ENCODE measurements around the gene CYFIP1. TPM values are rescaled to one million over a fixed set of nuclear protein-coding genes. Genes with fewer than 3 reads are reported as not detected.

Gene CYFIP1
- total and polyA plus RNA-seq, 3 donors from 2014 or later = 50.9 to 112 (median 90.5) TPM

GRCh38 chr15:22866079-22866478 lies 114.1 kb downstream of the CYFIP1 start:
- no peaks in the 10 kb centered on the region for H3K9me3 ChIP-seq
- no peak overlapping the region for H3K4me3 ChIP-seq
- H3K27me3 ChIP-seq = no peaks in the 10 kb centered on the region
- no peaks in the 10 kb centered on the region for H3K36me3 ChIP-seq (ENCODE audit: low read depth, missing control alignments)
- WGBS, 2 donors = 51 to 79% methylated on average over 7 of the region's 7 CpGs
- peaks cover 8% of the 10 kb centered on the region for H3K4me1 ChIP-seq
- H3K27ac ChIP-seq = no peak overlapping the region
- intact Hi-C loops (cut with DNase I; ENCODE audit: low total_unique reads) = no loop called here
- TF ChIP-seq CTCF (IDR thresholded peaks at IDR 0.05) (no peak), POLR2A (IDR thresholded peaks at IDR 0.05) (no peak)
- no peak for DNase-seq

GRCh38 chr15:22863356-22863755 lies 116.8 kb downstream of the CYFIP1 start:
- no peaks in the 10 kb centered on the region for H3K27me3 ChIP-seq
- H3K4me1 ChIP-seq = peaks cover 8% of the 10 kb centered on the region
- no peak overlapping the region for H3K27ac ChIP-seq
- H3K4me3 ChIP-seq = no peak overlapping the region
- 45 to 48% methylated on average over 3 of the region's 3 CpGs for whole genome bisulfite sequencing, 2 donors
- peak; percentile 36 for DNase-seq
- no peaks in the 10 kb centered on the region for H3K9me3 ChIP-seq
- H3K36me3 ChIP-seq (ENCODE audit: low read depth, missing control alignments) = no peaks in the 10 kb centered on the region
- no peak for TF ChIP-seq POLR2A (IDR thresholded peaks at IDR 0.05)
- no peak for TF ChIP-seq CTCF (IDR thresholded peaks at IDR 0.05)
- intact Hi-C loops (cut with DNase I; ENCODE audit: low total_unique reads) = no loop called here

- DNase-seq = peak; percentile 34
- H3K4me3 ChIP-seq = no peak overlapping the region
- intact Hi-C loops (cut with DNase I; ENCODE audit: low total_unique reads) = no loop called here
- no peak overlapping the region for H3K27ac ChIP-seq
- peaks cover 8% of the 10 kb centered on the region for H3K4me1 ChIP-seq
- H3K36me3 ChIP-seq (ENCODE audit: low read depth, missing control alignments) = no peaks in the 10 kb centered on the region
- H3K27me3 ChIP-seq = no peaks in the 10 kb centered on the region
- WGBS, 2 donors = 66 to 70% methylated on average over 2 of the region's 2 CpGs
- no peaks in the 10 kb centered on the region for H3K9me3 ChIP-seq
- TF ChIP-seq CTCF (IDR thresholded peaks at IDR 0.05) (no peak), POLR2A (IDR thresholded peaks at IDR 0.05) (no peak)
Measured at GRCh38 chr15:22861161-22861560, 119.0 kb downstream of the CYFIP1 start.

- Histone ChIP-seq H3K36me3 (ENCODE audit: low read depth, missing control alignments) (no peaks in the 10 kb centered on the region), H3K27ac (no peak overlapping the region), H3K9me3 (no peaks in the 10 kb centered on the region), H3K27me3 (no peaks in the 10 kb centered on the region), H3K4me1 (no peaks in the 10 kb centered on the region), H3K4me3 (no peak overlapping the region)
- intact Hi-C loops (cut with DNase I; ENCODE audit: low total_unique reads) = no loop called here
- no peak for DNase-seq
- TF ChIP-seq CTCF (IDR thresholded peaks at IDR 0.05) (no peak), POLR2A (IDR thresholded peaks at IDR 0.05) (no peak)
- WGBS, 2 donors = 83 to 87% methylated on average over 1 of the region's 1 CpG
Measured at GRCh38 chr15:22856659-22857058, 123.5 kb downstream of the CYFIP1 start.

- no peak for DNase-seq
- Histone ChIP-seq H3K27me3 (no peaks in the 10 kb centered on the region), H3K4me1 (no peaks in the 10 kb centered on the region), H3K27ac (no peak overlapping the region), H3K4me3 (no peak overlapping the region), H3K9me3 (no peaks in the 10 kb centered on the region), H3K36me3 (ENCODE audit: low read depth, missing control alignments) (no peaks in the 10 kb centered on the region)
- WGBS, 2 donors = 54 to 60% methylated on average over 4 of the region's 4 CpGs
- TF ChIP-seq CTCF (IDR thresholded peaks at IDR 0.05) = no peak
- TF ChIP-seq POLR2A (IDR thresholded peaks at IDR 0.05) = no peak
- intact Hi-C loops (cut with DNase I; ENCODE audit: low total_unique reads) = no loop called here
Measured at GRCh38 chr15:22855791-22856190, 124.4 kb downstream of the CYFIP1 start.

All from testis (tissue), 3 donors.